HG03045 (cell line): ENCODE data around the gene NAIF1.
"Not testable (repeated sequence)": the region's sequence is repeated elsewhere in the genome, so short reads cannot be mapped to it uniquely, and the experiment has no call there.

Experiments
- ATAC-seq: cut with Tn5 transposase; IDR thresholded peaks from one replicate; pipeline ENCODE4 v1.9.1; 2021; ENCODE audit warnings: mild to moderate bottlenecking, moderate library complexity; ENCODE audit not compliant: unreplicated experiment

The NAIF1 gene

DNA sequence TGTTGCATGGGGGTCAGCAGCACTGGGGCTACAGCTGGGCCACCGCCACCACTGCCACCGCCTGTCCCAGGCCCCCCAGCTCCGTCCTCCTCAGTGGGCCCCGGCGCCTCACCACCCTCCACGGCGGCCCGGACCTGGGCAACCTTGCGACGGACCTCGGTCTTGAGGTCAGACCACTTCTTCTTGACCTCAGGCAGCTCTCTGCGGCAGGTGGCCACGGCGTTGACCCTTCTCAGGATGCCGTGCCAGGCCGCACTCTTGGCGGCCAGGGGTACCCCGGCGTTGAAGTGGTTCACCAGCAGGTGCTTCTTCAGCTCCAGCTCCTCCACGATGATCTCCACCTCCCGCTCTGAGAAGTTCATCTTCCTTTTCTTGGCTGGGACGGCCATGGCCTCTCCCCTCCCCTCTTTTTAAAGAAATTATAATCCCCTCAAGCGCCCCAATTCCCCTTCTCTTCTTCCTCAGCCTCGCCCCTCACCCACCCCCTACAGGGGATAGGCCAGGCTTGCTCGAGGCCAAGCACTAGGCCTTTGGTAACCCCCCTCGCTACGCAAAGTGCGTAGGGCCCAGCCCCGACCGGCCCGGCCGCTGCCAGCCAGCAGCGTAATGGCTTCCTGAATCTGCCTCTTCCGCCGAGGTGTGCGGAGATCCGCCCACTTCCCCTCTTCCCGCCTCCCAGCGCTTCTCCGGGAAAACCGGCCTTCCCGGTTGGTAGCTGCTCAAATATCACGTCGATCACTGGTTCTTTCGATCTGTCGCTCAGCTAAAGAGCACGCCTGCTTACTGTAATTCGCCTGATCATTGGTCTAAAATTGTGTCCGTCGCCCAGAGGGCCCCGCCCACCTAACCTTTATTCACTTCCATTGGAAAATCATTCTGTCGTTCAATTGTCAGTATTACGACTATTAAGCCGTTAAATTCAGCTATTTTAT lies at the start of gene NAIF1:
Gene NAIF1 (minus strand): TSS at position 608 of the 932 bp plus-strand sequence. CDS start 219 bp downstream, at position 389.
- peak; percentile 66 for ATAC-seq

DNA sequence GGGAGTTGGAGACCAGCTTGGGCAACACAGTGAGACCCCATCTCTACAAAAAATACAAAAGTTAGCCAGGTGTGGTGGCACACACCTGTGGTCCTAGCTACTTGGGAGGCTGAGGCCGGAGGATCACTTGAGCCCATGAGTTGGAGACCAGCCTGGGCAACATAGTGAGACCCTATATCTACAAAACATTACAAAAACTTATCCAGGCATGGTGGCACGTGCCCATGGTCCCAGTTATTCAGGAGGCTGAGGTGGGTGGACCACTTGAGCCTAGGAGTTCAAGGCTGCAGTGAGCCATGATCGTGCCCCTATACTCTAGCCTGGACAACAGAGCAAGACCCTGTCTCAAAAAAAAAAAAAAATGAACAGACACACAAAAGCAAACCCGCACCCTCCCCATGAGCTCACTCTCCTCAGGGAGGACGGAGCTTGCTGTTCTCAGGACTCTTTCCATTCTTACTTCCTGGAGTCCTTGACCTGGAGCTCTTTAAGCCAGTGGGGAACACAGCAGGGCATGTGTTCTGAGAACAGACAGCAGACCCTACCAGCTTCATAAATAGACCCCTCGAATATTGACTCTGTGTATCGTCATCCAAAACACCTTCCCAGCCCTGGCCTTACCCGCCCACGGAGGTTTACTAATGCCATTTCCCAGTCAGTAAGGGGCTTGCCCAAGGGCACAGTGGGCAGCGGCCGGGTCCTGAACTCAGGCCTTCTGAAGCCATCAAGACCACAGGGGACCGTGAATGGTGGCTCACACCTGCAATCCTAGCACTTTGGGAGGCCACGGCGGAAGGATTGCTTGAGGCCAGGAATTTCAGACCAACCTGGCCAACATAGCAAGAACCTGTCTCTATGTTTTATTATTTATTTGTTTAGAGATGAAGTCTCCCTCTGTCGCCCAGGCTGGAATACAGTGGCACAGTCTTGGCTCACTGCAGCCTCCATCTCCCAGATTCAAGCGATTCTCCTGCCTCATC lies 49.3 kb upstream of the NAIF1 start:
- ATAC-seq: no peak

GRCh38 chr9:128115187-128116103 lies 48.3 kb upstream of the NAIF1 start:
- ATAC-seq: no peak

- ATAC-seq: no peak
These were observed 47.4 kb upstream of the NAIF1 start for GRCh38 chr9:128114326-128115186.

GRCh38 chr9:128113526-128114325 lies 46.6 kb upstream of the NAIF1 start:
- no peak for ATAC-seq

- not testable (repeated sequence) for ATAC-seq
These were observed 44.6 kb upstream of the NAIF1 start for GRCh38 chr9:128111726-128112125.

DNA sequence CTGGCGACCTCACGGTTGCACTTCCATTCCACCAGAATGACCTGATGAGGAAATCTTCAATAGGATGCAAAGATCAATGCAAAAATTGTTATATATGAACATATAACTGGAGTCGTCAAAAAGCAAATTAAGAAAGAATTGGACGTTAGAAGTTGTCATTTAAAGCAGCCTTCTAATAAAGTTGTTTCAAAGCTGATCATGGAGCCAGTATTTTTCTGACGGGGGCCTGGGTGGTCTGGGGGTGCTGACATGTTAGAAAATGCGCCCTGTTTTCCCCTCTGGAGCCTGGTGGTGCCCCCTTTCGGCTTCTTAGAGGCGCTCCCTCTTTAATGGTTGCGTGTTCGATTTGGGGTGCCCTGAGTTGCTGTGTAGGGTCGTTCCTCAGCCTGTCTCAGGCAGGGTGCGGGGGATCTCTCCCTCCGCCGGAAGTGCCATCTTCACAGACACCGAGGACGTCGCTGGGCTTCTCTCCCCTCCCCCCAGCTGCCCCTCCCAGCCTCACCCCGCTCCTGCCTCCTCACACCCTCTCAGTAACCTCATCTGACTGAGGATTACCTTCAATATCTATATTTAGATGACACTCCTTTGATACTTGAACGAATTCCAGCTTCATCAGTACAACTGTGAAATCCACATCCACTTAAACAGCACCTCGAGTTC lies 42.1 kb upstream of the NAIF1 start:
- ATAC-seq: no peak

DNA sequence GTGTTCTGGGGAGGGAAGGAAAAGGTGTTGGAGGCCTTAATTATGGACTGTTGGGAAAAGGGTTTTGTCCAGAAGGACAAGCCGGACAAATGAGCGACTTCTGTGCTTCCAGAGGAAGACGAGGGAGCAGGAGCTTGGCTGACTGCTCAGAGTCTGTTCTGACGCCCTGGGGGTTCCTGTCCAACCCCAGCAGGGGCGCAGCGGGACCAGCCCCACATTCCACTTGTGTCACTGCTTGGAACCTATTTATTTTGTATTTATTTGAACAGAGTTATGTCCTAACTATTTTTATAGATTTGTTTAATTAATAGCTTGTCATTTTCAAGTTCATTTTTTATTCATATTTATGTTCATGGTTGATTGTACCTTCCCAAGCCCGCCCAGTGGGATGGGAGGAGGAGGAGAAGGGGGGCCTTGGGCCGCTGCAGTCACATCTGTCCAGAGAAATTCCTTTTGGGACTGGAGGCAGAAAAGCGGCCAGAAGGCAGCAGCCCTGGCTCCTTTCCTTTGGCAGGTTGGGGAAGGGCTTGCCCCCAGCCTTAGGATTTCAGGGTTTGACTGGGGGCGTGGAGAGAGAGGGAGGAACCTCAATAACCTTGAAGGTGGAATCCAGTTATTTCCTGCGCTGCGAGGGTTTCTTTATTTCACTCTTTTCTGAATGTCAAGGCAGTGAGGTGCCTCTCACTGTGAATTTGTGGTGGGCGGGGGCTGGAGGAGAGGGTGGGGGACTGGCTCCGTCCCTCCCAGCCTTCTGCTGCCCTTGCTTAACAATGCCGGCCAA lies 41.3 kb upstream of the NAIF1 start:
- no peak for ATAC-seq

GRCh38 chr9:128107468-128108268 lies 40.5 kb upstream of the NAIF1 start:
- ATAC-seq: no peak

- ATAC-seq: no peak
These were observed 39.9 kb upstream of the NAIF1 start for GRCh38 chr9:128106940-128107467.

- no peak for ATAC-seq
These were observed 39.2 kb upstream of the NAIF1 start for GRCh38 chr9:128106181-128106939.

- no peak for ATAC-seq
These were observed 38.5 kb upstream of the NAIF1 start for GRCh38 chr9:128105538-128106175.

DNA sequence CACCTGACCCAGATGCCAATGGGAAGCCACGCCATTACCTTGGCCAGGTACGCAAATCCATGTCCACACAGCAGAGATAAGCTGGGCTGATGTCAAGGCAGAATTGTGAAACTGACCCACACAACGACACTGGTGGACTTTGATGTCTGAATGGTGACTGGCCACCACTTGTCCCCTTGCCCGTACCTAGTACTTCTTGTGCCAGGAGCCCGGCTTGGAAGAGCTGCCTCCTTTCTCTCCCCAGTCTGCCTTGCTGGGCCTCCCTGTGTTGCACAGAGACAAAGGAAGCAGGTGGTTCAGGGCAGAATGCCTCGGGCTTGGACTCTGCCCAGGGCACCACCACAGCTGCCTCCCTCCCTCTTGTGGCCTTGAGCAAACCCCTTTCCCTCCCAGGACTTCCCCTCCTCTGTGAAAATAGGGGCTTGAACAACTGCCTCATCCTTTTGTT lies 37.1 kb upstream of the NAIF1 start:
- no peak for ATAC-seq

DNA sequence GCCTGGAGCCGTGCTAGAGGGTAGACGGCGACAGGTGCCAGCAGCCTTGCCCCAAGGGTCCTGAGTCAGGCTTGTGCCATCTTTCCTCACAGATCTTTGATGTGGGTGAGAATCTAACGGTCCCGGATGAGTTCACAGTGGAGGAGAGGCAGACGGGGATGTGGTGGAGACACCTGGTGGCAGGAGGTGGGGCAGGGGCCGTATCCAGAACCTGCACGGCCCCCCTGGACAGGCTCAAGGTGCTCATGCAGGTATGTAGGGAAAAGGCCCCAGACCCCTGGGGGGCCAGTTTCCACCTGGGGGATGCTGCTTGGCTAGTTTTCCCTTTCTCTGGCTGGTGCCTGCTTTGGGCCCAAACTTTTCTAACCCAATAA lies 36.5 kb upstream of the NAIF1 start:
- no peak for ATAC-seq
